ENCODE results near the gene CLEC2D. TPM values are rescaled to one million over a fixed set of nuclear protein-coding genes. Genes with fewer than 3 reads are reported as not detected.
"Not testable (repeated sequence)": the region's sequence is repeated elsewhere in the genome, so short reads cannot be mapped to it uniquely, and the experiment has no call there.

CLEC2D gene
- total and polyA plus RNA-seq, 12 donors, result 0.75 to 12.4 (median 3.3) TPM

- no peak for DNase-seq
- intact Hi-C loops (cut with DNase I), result no loop called here
- H3K36me3 ChIP-seq (replicated peaks in 1 of 2), result peaks cover 0 to 8% of the 10 kb centered on the region in 2 donors
- 74 to 89% (median 86%) methylated on average over 4 of the region's 4 CpGs for WGBS, 4 donors
- H3K9me3 ChIP-seq (replicated peaks in 1 of 3), result no peaks in the 10 kb centered on the region
- H3K4me3 ChIP-seq, result no peak overlapping the region
- TF ChIP-seq CTCF (IDR thresholded peaks at IDR 0.05) (no peak), POLR2A (IDR thresholded peaks at IDR 0.05) (no peak)
- no peaks in the 10 kb centered on the region for H3K27me3 ChIP-seq
- no peak overlapping the region for H3K27ac ChIP-seq
- no peaks in the 10 kb centered on the region for H3K4me1 ChIP-seq (replicated peaks in 1 of 2)
Observed at GRCh38 chr12:9685915-9686314, 16.4 kb downstream of the CLEC2D start.

- intact Hi-C loops (cut with DNase I), result no loop called here
- WGBS, 4 donors, result 82 to 90% (median 84%) methylated on average over 1 of the region's 1 CpG
- TF ChIP-seq CTCF (IDR thresholded peaks at IDR 0.05) (no peak), POLR2A (IDR thresholded peaks at IDR 0.05) (no peak)
- no peak overlapping the region for H3K27ac ChIP-seq
- no peaks in the 10 kb centered on the region for H3K27me3 ChIP-seq
- H3K4me1 ChIP-seq (replicated peaks in 1 of 2), result no peaks in the 10 kb centered on the region
- DNase-seq, result no peak
- H3K9me3 ChIP-seq (replicated peaks in 1 of 3), result no peaks in the 10 kb centered on the region
- H3K4me3 ChIP-seq, result no peak overlapping the region
- H3K36me3 ChIP-seq (replicated peaks in 1 of 2), result peaks cover 0 to 8% of the 10 kb centered on the region in 2 donors
Observed at GRCh38 chr12:9687228-9687627, 17.7 kb downstream of the CLEC2D start.

GRCh38 chr12:9692909-9693308 lies 23.4 kb downstream of the CLEC2D start:
- 79 to 97% (median 90%) methylated on average over 1 of the region's 1 CpG for WGBS, 4 donors
- no peak overlapping the region for H3K4me3 ChIP-seq
- no peak overlapping the region for H3K27ac ChIP-seq
- TF ChIP-seq CTCF (IDR thresholded peaks at IDR 0.05), result no peak
- no peak for TF ChIP-seq POLR2A (IDR thresholded peaks at IDR 0.05)
- H3K9me3 ChIP-seq (replicated peaks in 1 of 3), result no peaks in the 10 kb centered on the region
- H3K27me3 ChIP-seq, result no peaks in the 10 kb centered on the region
- no peaks in the 10 kb centered on the region for H3K4me1 ChIP-seq (replicated peaks in 1 of 2)
- intact Hi-C loops (cut with DNase I), result no loop called here
- H3K36me3 ChIP-seq (replicated peaks in 1 of 2), result peaks cover 0 to 8% of the 10 kb centered on the region in 2 donors
- DNase-seq, result no peak

- H3K36me3 ChIP-seq (replicated peaks in 1 of 2), result peaks cover 0 to 2% of the 10 kb centered on the region in 2 donors
- no peaks in the 10 kb centered on the region for H3K9me3 ChIP-seq (replicated peaks in 1 of 3)
- TF ChIP-seq POLR2A (IDR thresholded peaks at IDR 0.05), result no peak
- no peak for TF ChIP-seq CTCF (IDR thresholded peaks at IDR 0.05)
- H3K4me1 ChIP-seq (replicated peaks in 1 of 2), result peaks cover 0 to 6% of the 10 kb centered on the region in 2 donors
- H3K4me3 ChIP-seq, result no peak overlapping the region
- 54 to 66% (median 60%) methylated on average over 1 of the region's 1 CpG for WGBS, 4 donors
- no peak for DNase-seq
- intact Hi-C loops (cut with DNase I), result no loop called here
- no peak overlapping the region for H3K27ac ChIP-seq
- no peaks in the 10 kb centered on the region for H3K27me3 ChIP-seq
Observed at GRCh38 chr12:9694241-9694640, 24.7 kb downstream of the CLEC2D start.

- peaks cover 0 to 11% of the 10 kb centered on the region in 2 donors for H3K4me1 ChIP-seq (replicated peaks in 1 of 2)
- H3K4me3 ChIP-seq; intact Hi-C loops (cut with DNase I); H3K27ac ChIP-seq; H3K9me3 ChIP-seq (replicated peaks in 1 of 3); H3K36me3 ChIP-seq (replicated peaks in 1 of 2); DNase-seq; H3K27me3 ChIP-seq: not testable (repeated sequence)
- WGBS, 4 donors, result 91 to 98% (median 95%) methylated on average over 9 of the region's 9 CpGs
Observed at GRCh38 chr12:9695150-9695549, 25.6 kb downstream of the CLEC2D start.

GRCh38 chr12:9695661-9696060 lies 26.1 kb downstream of the CLEC2D start:
- H3K27me3 ChIP-seq; H3K36me3 ChIP-seq (replicated peaks in 1 of 2); intact Hi-C loops (cut with DNase I); H3K4me3 ChIP-seq; DNase-seq; H3K27ac ChIP-seq; H3K9me3 ChIP-seq (replicated peaks in 1 of 3): not testable (repeated sequence)
- WGBS, 4 donors, result 92 to 95% (median 93%) methylated on average over 3 of the region's 3 CpGs
- H3K4me1 ChIP-seq (replicated peaks in 1 of 2), result peaks cover 0 to 11% of the 10 kb centered on the region in 2 donors

All from adrenal gland (tissue), 12 donors.